Measurements from ENCODE around the gene AXIN1.

Gene AXIN1

GRCh38 chr16:399340-400019 is 47.0 kb upstream of the AXIN1 start:
- TF ChIP-seq TAF1 (IDR thresholded peaks at IDR 0.05; ENCODE audit: low read depth), result no peak
- TF ChIP-seq EGR1 (IDR thresholded peaks at IDR 0.05), result no peak
- no peak for TF ChIP-seq REST (IDR thresholded peaks at IDR 0.05; ENCODE audit: low read depth)
- TF ChIP-seq USF1 (IDR thresholded peaks at IDR 0.05), result no peak
- no peak for TF ChIP-seq TEAD4 (IDR thresholded peaks at IDR 0.05)
- no peak for TF ChIP-seq RAD21 (IDR thresholded peaks at IDR 0.05; ENCODE audit: low read depth)
- no peak for TF ChIP-seq TCF12 (IDR thresholded peaks at IDR 0.05; ENCODE audit: low read depth)
- TF ChIP-seq MAX (IDR thresholded peaks at IDR 0.05), result no peak
- TF ChIP-seq CREB1 (IDR thresholded peaks at IDR 0.05; ENCODE audit: low read depth), result no peak
- TF ChIP-seq CEBPB (IDR thresholded peaks at IDR 0.05), result no peak
- TF ChIP-seq EP300 (IDR thresholded peaks at IDR 0.05; ENCODE audit: borderline replicate concordance), result no peak
- no peak for TF ChIP-seq YY1 (IDR thresholded peaks at IDR 0.05; ENCODE audit: low read depth)
- no peak for TF ChIP-seq FOXM1 (IDR thresholded peaks at IDR 0.05; ENCODE audit: borderline replicate concordance, low read depth)
- no peak for TF ChIP-seq ZBTB7A (IDR thresholded peaks at IDR 0.05; ENCODE audit: low read depth)
- TF ChIP-seq NFIC (IDR thresholded peaks at IDR 0.05), result no peak

- TF ChIP-seq YY1 (IDR thresholded peaks at IDR 0.05; ENCODE audit: low read depth) (no peak), TAF1 (IDR thresholded peaks at IDR 0.05; ENCODE audit: low read depth) (no peak), MAX (IDR thresholded peaks at IDR 0.05) (no peak), CEBPB (IDR thresholded peaks at IDR 0.05) (no peak), USF1 (IDR thresholded peaks at IDR 0.05) (no peak), REST (IDR thresholded peaks at IDR 0.05; ENCODE audit: low read depth) (no peak), NFIC (IDR thresholded peaks at IDR 0.05) (no peak), ZBTB7A (IDR thresholded peaks at IDR 0.05; ENCODE audit: low read depth) (no peak)
Observed at GRCh38 chr16:398561-399339, 46.2 kb upstream of the AXIN1 start.

- peak; percentile 23; the same call in 1 of the 2 replicates for TF ChIP-seq ZBTB7A (IDR thresholded peaks at IDR 0.05; ENCODE audit: low read depth)
- no peak for TF ChIP-seq TEAD4 (IDR thresholded peaks at IDR 0.05)
- no peak for TF ChIP-seq EGR1 (IDR thresholded peaks at IDR 0.05)
Observed at GRCh38 chr16:397736-398332, 45.3 kb upstream of the AXIN1 start.

GRCh38 chr16:397135-397661 is 44.7 kb upstream of the AXIN1 start, which contains the start of gene NME4:
Gene NME4 (plus strand): TSS chr16:397199. CDS start chr16:397223, 24 bp downstream.
- TF ChIP-seq ZBTB7A (IDR thresholded peaks at IDR 0.05; ENCODE audit: low read depth), result peak; percentile 83
- no peak for TF ChIP-seq TAF1 (IDR thresholded peaks at IDR 0.05; ENCODE audit: low read depth)
- no peak for TF ChIP-seq YY1 (IDR thresholded peaks at IDR 0.05; ENCODE audit: low read depth)
- no peak for TF ChIP-seq CREB1 (IDR thresholded peaks at IDR 0.05; ENCODE audit: low read depth)
- no peak for TF ChIP-seq FOXM1 (IDR thresholded peaks at IDR 0.05; ENCODE audit: borderline replicate concordance, low read depth)
- TF ChIP-seq TCF12 (IDR thresholded peaks at IDR 0.05; ENCODE audit: low read depth), result no peak
- no peak for TF ChIP-seq REST (IDR thresholded peaks at IDR 0.05; ENCODE audit: low read depth)
- no peak for TF ChIP-seq MAX (IDR thresholded peaks at IDR 0.05)
- no peak for TF ChIP-seq CEBPB (IDR thresholded peaks at IDR 0.05)

All from Ishikawa (cell line).